Karpas-422 (cell line): ENCODE data around the gene KIAA0319L. TPM values are rescaled to one million over a fixed set of nuclear protein-coding genes. Genes with fewer than 3 reads are reported as not detected.
A peak's percentile ranks its signal among the peaks of the same experiment; 100 is the strongest.
"Not testable (repeated sequence)": the region's sequence is repeated elsewhere in the genome, so short reads cannot be mapped to it uniquely, and the experiment has no call there.

Experiments used
- DNase-seq: peaks from one replicate; pipeline ENCODE4 v3.0.0-alpha.2; 2015
- H2AFZ ChIP-seq: fragments of 200-600 bp; sonication (generic); 2 replicates; pipeline ENCODE4 v1.6.1; 2014; ENCODE audit warnings: antibody characterized with exemption, low read length, mixed read lengths
- H3K27ac ChIP-seq: fragments of 200-600 bp; sonication (generic); 2 replicates; pipeline ENCODE4 v1.5.1; 2014; ENCODE audit warnings: mild to moderate bottlenecking, low read length, moderate library complexity
- H3K27me3 ChIP-seq: fragments of 200-600 bp; sonication (generic); 2 replicates; pipeline ENCODE4 v1.6.1; 2014; ENCODE audit warnings: low read length, mixed read lengths
- H3K36me3 ChIP-seq: fragments of 200-600 bp; sonication (generic); 2 replicates; pipeline ENCODE4 v1.6.1; 2014; ENCODE audit warnings: low read length, mixed read lengths; ENCODE audit not compliant: insufficient read depth
- H3K4me1 ChIP-seq: fragments of 200-600 bp; sonication (generic); 2 replicates; pipeline ENCODE4 v1.6.1; 2014; ENCODE audit warnings: mild to moderate bottlenecking, low read length, mixed read lengths
- H3K4me2 ChIP-seq: fragments of 200-600 bp; sonication (generic); 2 replicates; pipeline ENCODE4 v1.6.1; 2014; ENCODE audit warnings: low read length, low read depth, mild to moderate bottlenecking; ENCODE audit not compliant: poor library complexity, severe bottlenecking
- H3K4me3 ChIP-seq: fragments of 200-600 bp; sonication (generic); 2 replicates; pipeline ENCODE4 v1.5.1; 2014; ENCODE audit warnings: mild to moderate bottlenecking, antibody characterized with exemption, low read length, mixed read lengths
- H3K79me2 ChIP-seq: fragments of 200-600 bp; sonication (generic); 2 replicates; pipeline ENCODE4 v1.6.1; 2014; ENCODE audit warnings: mild to moderate bottlenecking, low read length, mixed read lengths
- H3K9ac ChIP-seq: fragments of 200-600 bp; sonication (generic); 2 replicates; pipeline ENCODE4 v1.6.0; 2014; ENCODE audit warnings: low read length
- H3K9me2 ChIP-seq: fragments of 200-600 bp; sonication (generic), shearing (Covaris generic); replicated peaks from 2 replicates; pipeline ENCODE4 v1.6.0; 2014; ENCODE audit warnings: mild to moderate bottlenecking, low read length, moderate library complexity; ENCODE audit not compliant: insufficient read depth
- H3K9me3 ChIP-seq: fragments of 300-700, 200-600 bp; sonication (generic); 2 replicates; pipeline ENCODE4 v1.6.1; 2014; ENCODE audit warnings: low read length, mixed read lengths
- H4K20me1 ChIP-seq: fragments of 200-600 bp; sonication (generic); 2 replicates; pipeline ENCODE4 v1.6.1; 2014; ENCODE audit warnings: mild to moderate bottlenecking, antibody characterized with exemption, low read length, low read depth; ENCODE audit not compliant: insufficient read depth
- total RNA-seq: library from RNA; depleted of rRNA; stranded (reverse); fragments of >200 nt; shearing (Covaris generic); gene quantifications from 2 replicates; pipeline ENCODE4 v1.2.3, GENCODE V29; 2014; ENCODE audit warnings: low replicate concordance

KIAA0319L gene
- total RNA-seq, 1 experiment from 2014 or later, result 34.0 TPM

DNA sequence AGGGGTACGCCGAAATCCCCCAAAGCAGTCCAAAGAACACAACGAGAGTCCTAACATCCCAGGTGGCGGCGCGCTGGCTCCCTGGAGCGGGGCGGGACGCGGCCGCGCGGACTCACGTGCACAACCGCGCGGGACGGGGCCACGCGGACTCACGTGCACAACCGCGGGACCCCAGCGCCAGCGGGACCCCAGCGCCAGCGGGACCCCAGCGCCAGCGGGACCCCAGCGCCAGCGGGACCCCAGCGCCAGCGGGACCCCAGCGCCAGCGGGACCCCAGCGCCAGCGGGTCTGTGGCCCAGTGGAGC, 19.5 kb upstream of the KIAA0319L start:
- not testable (repeated sequence) for H4K20me1 ChIP-seq, H3K27ac ChIP-seq, H2AFZ ChIP-seq, H3K9ac ChIP-seq, H3K4me3 ChIP-seq, H3K4me2 ChIP-seq, DNase-seq, H3K9me3 ChIP-seq, H3K27me3 ChIP-seq, H3K79me2 ChIP-seq, H3K9me2 ChIP-seq, H3K36me3 ChIP-seq
- H3K4me1 ChIP-seq, result peaks cover 36% of the 10 kb centered on the region

- Histone ChIP-seq H3K9ac (no peak overlapping the region), H2AFZ (no peak overlapping the region), H3K9me3 (no peaks in the 10 kb centered on the region), H3K36me3 (no peaks in the 10 kb centered on the region), H3K4me1 (peaks cover 31% of the 10 kb centered on the region), H3K4me2 (no peak overlapping the region), H3K79me2 (no peaks in the 10 kb centered on the region), H3K4me3 (no peak overlapping the region), H3K9me2 (no peaks in the 10 kb centered on the region), H3K27ac (no peak overlapping the region), H4K20me1 (no peaks in the 10 kb centered on the region), H3K27me3 (no peaks in the 10 kb centered on the region)
- peak; percentile 41 for DNase-seq
Observed at GRCh38 chr1:35576061-35576765, 19.0 kb upstream of the KIAA0319L start.

DNA sequence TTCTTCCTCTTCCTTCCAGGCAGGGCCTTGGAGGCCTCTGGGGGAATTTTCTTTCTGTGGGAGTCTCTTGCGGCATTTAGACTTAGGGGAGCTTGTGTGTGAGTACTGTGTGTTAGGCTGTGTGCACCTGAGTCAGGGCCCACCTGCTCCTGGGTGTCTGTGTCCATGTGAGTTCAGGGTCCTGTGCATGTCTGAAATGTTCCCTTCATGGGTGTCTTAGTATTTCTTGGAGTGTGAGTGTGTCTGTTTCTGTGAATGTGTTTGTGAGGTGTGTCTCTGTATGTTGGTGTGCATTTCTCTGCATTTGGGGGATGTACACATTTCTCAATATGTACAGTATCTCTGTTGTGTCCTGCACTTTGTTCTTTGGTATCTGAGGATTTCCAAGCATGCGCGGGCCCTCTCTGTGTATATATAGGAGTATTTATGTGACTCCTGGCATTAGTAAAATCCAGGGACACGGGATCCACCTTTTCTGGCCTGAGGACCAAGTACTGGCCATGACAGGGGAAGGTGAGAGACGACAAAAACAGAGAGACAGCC, 18.3 kb upstream of the KIAA0319L start:
- H3K36me3 ChIP-seq, result no peaks in the 10 kb centered on the region
- no peaks in the 10 kb centered on the region for H3K9me2 ChIP-seq
- H3K4me2 ChIP-seq, result no peak overlapping the region
- no peak overlapping the region for H3K27ac ChIP-seq
- H3K9ac ChIP-seq, result no peak overlapping the region
- peaks cover 23% of the 10 kb centered on the region for H3K4me1 ChIP-seq
- H3K4me3 ChIP-seq, result no peak overlapping the region
- H3K27me3 ChIP-seq, result no peaks in the 10 kb centered on the region
- no peak overlapping the region for H2AFZ ChIP-seq
- H4K20me1 ChIP-seq, result no peaks in the 10 kb centered on the region
- no peak for DNase-seq
- H3K79me2 ChIP-seq, result no peaks in the 10 kb centered on the region
- no peaks in the 10 kb centered on the region for H3K9me3 ChIP-seq

DNA sequence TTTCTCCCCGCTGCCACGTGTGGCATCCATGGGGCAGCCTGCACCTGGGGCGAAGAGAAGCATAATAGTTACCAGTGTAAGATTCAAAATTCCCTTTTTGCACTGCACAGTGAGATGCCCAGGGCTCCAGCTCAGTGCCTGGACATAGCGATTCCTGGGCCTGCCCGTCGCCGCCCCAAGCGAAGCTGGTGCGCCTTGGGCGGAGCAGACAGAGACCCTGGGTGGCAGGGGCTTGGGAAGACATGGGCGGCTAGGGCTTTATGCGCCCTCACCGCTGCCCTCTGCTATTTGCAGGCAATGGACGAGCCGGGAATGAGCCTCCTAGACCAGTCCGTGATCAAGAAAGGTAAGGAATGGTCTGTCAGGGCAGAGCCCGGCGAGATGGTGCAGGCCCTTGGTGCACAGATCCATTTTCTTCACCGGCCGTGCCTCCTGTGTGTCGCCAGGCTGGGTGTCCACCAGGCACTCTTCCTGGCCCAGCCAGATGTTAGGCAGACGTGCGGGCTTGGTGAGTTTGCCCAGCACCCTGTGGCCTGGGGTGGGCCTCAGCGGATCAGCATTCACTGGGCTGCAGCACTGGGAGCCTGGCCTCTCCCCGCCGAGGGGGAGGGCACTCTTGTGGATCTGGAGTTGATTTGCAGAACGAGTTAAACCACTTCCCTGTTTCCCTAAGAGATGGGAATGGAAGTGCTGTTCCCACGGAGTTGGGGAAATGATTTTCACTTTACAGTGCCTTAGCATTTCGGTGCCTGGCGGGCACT, 17.6 kb upstream of the KIAA0319L start:
- Histone ChIP-seq H3K9ac (no peak overlapping the region), H3K4me2 (no peak overlapping the region), H3K9me2 (no peaks in the 10 kb centered on the region)

GRCh38 chr1:35574125-35574654, 17.0 kb upstream of the KIAA0319L start:
- Histone ChIP-seq H3K4me1 (peaks cover 18% of the 10 kb centered on the region), H3K4me2 (no peak overlapping the region)
- no peak for DNase-seq

More for the DNA sequence above, 17.6 kb upstream of the KIAA0319L start:
- no peaks in the 10 kb centered on the region for H3K79me2 ChIP-seq
- H4K20me1 ChIP-seq, result no peaks in the 10 kb centered on the region
- no peak overlapping the region for H2AFZ ChIP-seq
- no peak overlapping the region for H3K27ac ChIP-seq
- no peaks in the 10 kb centered on the region for H3K36me3 ChIP-seq
- DNase-seq, result no peak
- H3K4me3 ChIP-seq, result no peak overlapping the region
- no peaks in the 10 kb centered on the region for H3K27me3 ChIP-seq
- H3K9me3 ChIP-seq, result no peaks in the 10 kb centered on the region
- peaks cover 18% of the 10 kb centered on the region for H3K4me1 ChIP-seq

DNA sequence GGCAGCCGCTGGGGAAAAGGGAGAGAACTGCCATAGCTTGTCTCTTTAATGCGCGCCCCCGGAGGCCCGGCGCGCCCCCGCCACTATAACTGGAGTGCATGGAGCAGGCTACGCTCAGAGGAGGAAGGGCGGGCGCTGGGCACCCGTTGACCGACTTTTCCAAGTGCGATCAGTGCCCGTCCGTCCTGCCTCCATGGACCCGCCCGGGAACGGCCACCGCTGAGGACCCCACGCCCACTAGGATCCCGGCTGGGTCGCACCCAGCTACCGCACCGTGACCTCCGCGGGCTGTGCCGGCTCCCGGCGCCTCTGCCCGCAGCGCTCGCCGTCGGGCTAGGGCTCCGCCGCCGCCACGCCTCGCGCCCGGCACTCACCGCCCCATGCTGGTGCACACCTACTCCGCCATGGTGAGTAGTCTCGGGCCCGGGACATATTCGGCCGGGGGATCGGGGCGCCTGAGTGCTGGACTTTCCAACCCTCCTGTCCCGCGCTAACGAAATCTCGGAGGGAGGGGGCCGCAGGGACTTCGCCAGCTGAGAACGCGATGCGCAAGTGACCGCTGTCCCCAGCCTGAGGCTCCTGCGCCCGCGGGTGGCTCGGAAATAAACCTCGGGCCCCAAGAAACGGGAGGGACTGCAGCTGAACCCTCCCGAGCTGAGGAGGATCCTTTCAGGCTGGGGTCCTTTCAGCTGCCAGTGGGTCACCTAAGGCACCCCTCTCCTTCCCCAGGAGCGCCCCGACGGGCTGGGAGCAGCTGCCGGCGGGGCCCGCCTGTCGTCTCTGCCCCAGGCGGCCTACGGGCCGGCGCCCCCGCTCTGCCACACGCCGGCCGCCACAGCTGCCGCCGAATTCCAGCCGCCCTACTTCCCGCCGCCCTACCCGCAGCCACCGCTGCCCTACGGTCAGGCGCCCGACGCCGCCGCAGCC, 16.3 kb upstream of the KIAA0319L start, which contains the start of gene TFAP2E:
Gene TFAP2E, plus strand, starts transcription at position 117 of the 927 bp plus-strand sequence. Its CDS starts 264 bp downstream, at position 381.
- no peak within 1 kb of the TSS for H3K27ac ChIP-seq
- no peak within 1 kb of the TSS for H3K4me3 ChIP-seq
- H3K4me2 ChIP-seq, result no peak within 1 kb of the TSS
- H2AFZ ChIP-seq, result no peak within 1 kb of the TSS
- no peaks in the 10 kb centered on the region for H3K79me2 ChIP-seq
- no peaks in the 10 kb centered on the region for H3K27me3 ChIP-seq
- H3K9ac ChIP-seq, result no peak within 1 kb of the TSS
- DNase-seq, result no peak
- no peaks in the 10 kb centered on the region for H3K9me2 ChIP-seq
- H3K4me1 ChIP-seq, result peaks cover 15% of the 10 kb centered on the region
- no peaks in the 10 kb centered on the region for H3K9me3 ChIP-seq
- H4K20me1 ChIP-seq, result no peaks in the 10 kb centered on the region
- H3K36me3 ChIP-seq, result no peaks in the 10 kb centered on the region

More at GRCh38 chr1:35574125-35574654, 17.0 kb upstream of the KIAA0319L start:
- Histone ChIP-seq H3K9ac (no peak overlapping the region), H3K4me3 (no peak overlapping the region), H3K36me3 (no peaks in the 10 kb centered on the region), H3K9me2 (no peaks in the 10 kb centered on the region), H3K9me3 (no peaks in the 10 kb centered on the region), H3K27me3 (no peaks in the 10 kb centered on the region), H3K27ac (no peak overlapping the region), H3K79me2 (no peaks in the 10 kb centered on the region), H4K20me1 (no peaks in the 10 kb centered on the region), H2AFZ (no peak overlapping the region)

DNA sequence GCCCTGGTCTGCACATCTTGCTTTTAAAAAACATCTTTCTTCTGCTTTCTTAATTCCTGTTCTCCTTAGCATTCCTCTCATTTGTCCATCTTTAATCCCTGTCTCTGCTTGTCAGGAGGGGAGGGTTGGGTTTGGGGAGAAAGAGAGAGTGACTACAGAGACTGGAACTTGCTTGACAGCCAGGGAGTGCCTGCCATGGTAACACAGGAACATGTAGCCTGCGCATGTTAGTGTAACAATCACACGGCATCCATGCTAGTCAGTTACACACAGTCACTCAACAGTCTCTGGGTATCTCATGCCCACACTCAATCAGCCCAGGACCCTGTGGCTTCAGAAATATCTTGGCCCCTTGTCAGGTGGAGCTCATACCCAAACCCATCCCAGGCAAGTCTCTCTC, 15.1 kb upstream of the KIAA0319L start:
- DNase-seq, result no peak
- no peaks in the 10 kb centered on the region for H3K27me3 ChIP-seq
- no peak overlapping the region for H3K9ac ChIP-seq
- H3K79me2 ChIP-seq, result no peaks in the 10 kb centered on the region
- H3K27ac ChIP-seq, result no peak overlapping the region
- H4K20me1 ChIP-seq, result no peaks in the 10 kb centered on the region
- H3K36me3 ChIP-seq, result no peaks in the 10 kb centered on the region
- no peak overlapping the region for H2AFZ ChIP-seq
- peaks cover 4% of the 10 kb centered on the region for H3K4me1 ChIP-seq
- H3K9me3 ChIP-seq, result no peaks in the 10 kb centered on the region
- H3K9me2 ChIP-seq, result no peaks in the 10 kb centered on the region
- no peak overlapping the region for H3K4me3 ChIP-seq
- H3K4me2 ChIP-seq, result no peak overlapping the region
